Right atrium auricular region (tissue), 2 donors: ENCODE measurements around the gene MINDY3. TPM values are rescaled to one million over a fixed set of nuclear protein-coding genes. Genes with fewer than 3 reads are reported as not detected.

Source experiments
- DNase-seq: peaks from one replicate; pipeline ENCODE4 v3.0.0-alpha.2; 2019; ENCODE audit warnings: low spot score
- H3K27ac ChIP-seq, 2 donors: fragments of 200-600 bp; sonication (generic); 1 replicate in 1 of 2; 2 replicates in 1 of 2; pipeline ENCODE4 v1.5.1; 2016 to 2019
- H3K27me3 ChIP-seq, 2 donors: fragments of 200-600 bp; sonication (generic); one replicate each; pipeline versions ENCODE4 v1.5.1 to v1.6.0; 2017 to 2019
- H3K36me3 ChIP-seq: fragments of 200-600 bp; sonication (generic); one replicate; pipeline ENCODE4 v1.5.1; 2016
- H3K4me1 ChIP-seq, 2 donors: fragments of 200-600 bp; sonication (generic); one replicate each; pipeline versions ENCODE4 v1.5.1 to v1.6.0; 2017 to 2019
- H3K4me3 ChIP-seq, 2 donors: fragments of 200-600 bp; sonication (generic); 1 replicate in 1 of 2; 2 replicates in 1 of 2; pipeline ENCODE4 v1.5.1; 2017 to 2019; ENCODE audit warnings: mild to moderate bottlenecking in 1 of 2, moderate library complexity in 1 of 2
- H3K9me3 ChIP-seq, 2 donors: fragments of 200-600 bp; sonication (generic); one replicate each; pipeline ENCODE4 v1.5.1; 2019
- total RNA-seq, 2 donors: library from RNA; depleted of rRNA; stranded (reverse); fragments of >200 nt; gene quantifications; one replicate each; pipeline ENCODE4 v1.1.0, GENCODE V29; 2016
- TF ChIP-seq, protein P1 (sequence below), 2 donors: fragments of 200-600 bp; sonication (generic); IDR thresholded peaks; one replicate each; pipeline ENCODE4 v1.5.1; 2019; ENCODE audit warnings: antibody characterized with exemption in 2 of 2

MINDY3 gene
- total RNA-seq, 2 donors from 2014 or later, result 15.1 to 15.3 TPM

DNA sequence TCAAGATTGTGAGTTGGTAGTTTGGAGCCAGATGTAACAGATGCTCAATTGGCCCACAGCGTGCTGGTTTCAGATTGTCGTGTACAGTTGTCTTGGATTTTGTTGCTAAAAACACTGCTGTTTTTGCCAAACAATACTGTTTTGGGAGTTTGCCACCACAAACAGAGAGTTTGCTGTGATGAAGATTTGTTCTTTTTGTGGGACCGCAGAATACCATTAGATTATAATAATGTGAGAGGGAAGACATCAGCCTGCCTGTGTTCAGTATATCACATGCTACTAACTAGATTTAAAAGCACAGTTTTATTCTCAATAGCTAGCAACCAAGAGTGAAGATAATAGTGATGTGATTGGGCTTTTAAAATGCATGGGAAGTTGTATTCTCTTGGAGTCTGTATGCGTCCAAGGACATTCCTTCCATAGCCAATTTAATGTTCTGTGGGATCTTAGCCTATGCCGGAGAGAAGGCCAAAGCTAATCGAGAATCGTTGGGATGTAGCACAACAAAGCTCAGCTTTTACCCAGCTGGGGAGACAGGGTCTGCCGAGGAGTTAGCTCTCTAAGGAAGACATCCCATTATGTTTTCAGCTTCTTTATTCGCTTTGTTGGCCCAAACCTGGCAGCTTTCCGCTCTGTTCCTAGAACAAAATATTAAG, 121.9 kb downstream of the MINDY3 start:
- H3K9me3 ChIP-seq, result peaks cover 0 to 5% of the 10 kb centered on the region in 2 donors
- H3K4me3 ChIP-seq, result no peak overlapping the region
- no peak for DNase-seq
- H3K36me3 ChIP-seq, result no peaks in the 10 kb centered on the region
- H3K4me1 ChIP-seq, result no peaks in the 10 kb centered on the region
- no peaks in the 10 kb centered on the region for H3K27me3 ChIP-seq
- TF ChIP-seq, protein P1, sequence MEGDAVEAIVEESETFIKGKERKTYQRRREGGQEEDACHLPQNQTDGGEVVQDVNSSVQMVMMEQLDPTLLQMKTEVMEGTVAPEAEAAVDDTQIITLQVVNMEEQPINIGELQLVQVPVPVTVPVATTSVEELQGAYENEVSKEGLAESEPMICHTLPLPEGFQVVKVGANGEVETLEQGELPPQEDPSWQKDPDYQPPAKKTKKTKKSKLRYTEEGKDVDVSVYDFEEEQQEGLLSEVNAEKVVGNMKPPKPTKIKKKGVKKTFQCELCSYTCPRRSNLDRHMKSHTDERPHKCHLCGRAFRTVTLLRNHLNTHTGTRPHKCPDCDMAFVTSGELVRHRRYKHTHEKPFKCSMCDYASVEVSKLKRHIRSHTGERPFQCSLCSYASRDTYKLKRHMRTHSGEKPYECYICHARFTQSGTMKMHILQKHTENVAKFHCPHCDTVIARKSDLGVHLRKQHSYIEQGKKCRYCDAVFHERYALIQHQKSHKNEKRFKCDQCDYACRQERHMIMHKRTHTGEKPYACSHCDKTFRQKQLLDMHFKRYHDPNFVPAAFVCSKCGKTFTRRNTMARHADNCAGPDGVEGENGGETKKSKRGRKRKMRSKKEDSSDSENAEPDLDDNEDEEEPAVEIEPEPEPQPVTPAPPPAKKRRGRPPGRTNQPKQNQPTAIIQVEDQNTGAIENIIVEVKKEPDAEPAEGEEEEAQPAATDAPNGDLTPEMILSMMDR (IDR thresholded peaks at IDR 0.05), result no peak
- peak overlapping the region in 1 of 2 donors; percentile 54 for H3K27ac ChIP-seq

DNA sequence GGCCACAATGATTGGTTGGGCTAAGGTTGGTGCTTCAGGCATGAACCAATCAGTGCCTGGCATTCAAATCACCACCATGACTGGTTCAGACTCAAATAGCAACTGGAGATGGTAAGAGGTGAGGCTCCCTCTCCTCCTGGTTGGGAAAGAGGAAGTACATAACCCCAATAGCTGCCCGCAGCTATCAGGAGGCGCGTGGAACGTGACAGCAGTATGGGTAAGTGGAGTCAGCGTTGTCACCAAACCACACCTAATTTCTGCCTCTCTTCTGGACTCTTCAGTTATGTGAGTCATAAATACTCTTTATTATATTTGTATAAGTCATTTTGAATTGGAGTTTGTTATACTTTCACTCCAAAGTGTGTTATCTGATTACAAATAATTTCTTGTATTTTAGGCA, 122.7 kb downstream of the MINDY3 start:
- Histone ChIP-seq H3K27ac (no peak overlapping the region), H3K27me3 (no peaks in the 10 kb centered on the region), H3K9me3 (peaks cover 0 to 7% of the 10 kb centered on the region in 2 donors), H3K4me1 (no peaks in the 10 kb centered on the region), H3K4me3 (no peak overlapping the region), H3K36me3 (no peaks in the 10 kb centered on the region)
- DNase-seq, result no peak
- TF ChIP-seq, protein P1 (IDR thresholded peaks at IDR 0.05), result no peak

DNA sequence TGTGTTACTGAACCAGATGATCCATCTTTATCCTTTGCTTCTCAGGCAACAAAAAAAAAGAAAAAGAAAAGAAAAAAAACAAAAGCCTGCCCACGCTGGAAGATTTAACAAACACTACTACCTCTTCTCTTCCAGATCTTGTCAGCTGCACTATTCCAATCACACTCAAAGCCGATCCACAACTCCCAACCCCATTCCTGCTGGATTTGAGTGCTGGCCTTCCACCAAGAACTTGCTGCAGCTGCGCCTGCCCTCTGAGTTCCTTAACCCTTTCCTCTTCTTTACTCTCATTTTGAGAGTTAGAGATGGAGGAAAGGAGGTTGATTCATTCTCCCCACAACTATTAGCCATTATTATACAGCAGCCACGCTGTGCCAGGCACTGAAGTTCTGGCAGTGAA, 124.5 kb downstream of the MINDY3 start:
- no peak for DNase-seq
- no peaks in the 10 kb centered on the region for H3K4me1 ChIP-seq
- no peaks in the 10 kb centered on the region for H3K36me3 ChIP-seq
- H3K27me3 ChIP-seq, result no peaks in the 10 kb centered on the region
- H3K9me3 ChIP-seq, result peaks cover 0 to 7% of the 10 kb centered on the region in 2 donors
- TF ChIP-seq, protein P1 (IDR thresholded peaks at IDR 0.05), result no peak
- no peak overlapping the region for H3K27ac ChIP-seq
- no peak overlapping the region for H3K4me3 ChIP-seq

DNA sequence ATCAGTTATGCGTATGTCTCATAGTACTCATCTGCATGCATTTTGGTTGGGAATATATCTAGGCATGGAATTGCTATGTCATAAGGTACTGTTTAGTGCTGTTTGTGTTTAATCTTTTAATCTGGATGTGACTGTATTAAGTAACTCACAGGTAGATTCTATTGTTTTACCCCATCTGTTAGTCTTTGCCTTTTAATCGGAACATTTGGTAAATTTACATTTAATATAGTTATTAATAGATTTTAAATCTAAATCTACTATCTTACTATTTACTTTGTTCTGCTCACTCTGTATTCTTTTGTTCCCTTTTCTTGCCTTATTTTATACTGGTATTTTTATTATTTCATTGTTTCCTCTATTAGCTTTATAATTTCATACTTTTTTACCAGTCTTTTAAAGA, 130.0 kb downstream of the MINDY3 start:
- H3K4me3 ChIP-seq, result no peak overlapping the region
- H3K27ac ChIP-seq, result no peak overlapping the region
- no peaks in the 10 kb centered on the region for H3K36me3 ChIP-seq
- no peaks in the 10 kb centered on the region for H3K27me3 ChIP-seq
- peaks cover 0 to 11% of the 10 kb centered on the region in 2 donors for H3K9me3 ChIP-seq
- TF ChIP-seq, protein P1 (IDR thresholded peaks at IDR 0.05), result no peak
- DNase-seq, result no peak
- H3K4me1 ChIP-seq, result no peaks in the 10 kb centered on the region

DNA sequence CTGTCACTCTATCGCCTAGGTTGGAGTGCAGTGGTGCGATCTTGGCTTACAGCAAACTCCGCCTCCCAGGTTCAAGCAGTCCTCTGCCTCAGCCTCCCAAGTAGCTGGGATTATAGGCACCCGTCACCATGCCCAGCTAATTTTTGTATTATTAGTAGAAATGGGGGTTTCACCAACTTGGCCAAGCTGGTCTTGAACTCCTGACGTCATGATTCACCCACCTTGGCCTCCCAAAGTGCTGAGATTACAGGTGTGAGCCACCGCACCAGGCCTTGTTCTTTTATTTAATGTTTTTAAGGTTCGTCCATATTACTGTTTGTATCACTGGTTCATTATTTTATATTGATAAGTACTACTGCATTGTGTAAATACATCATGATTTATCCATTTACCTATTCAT, 130.4 kb downstream of the MINDY3 start:
- Histone ChIP-seq H3K4me1 (no peaks in the 10 kb centered on the region), H3K9me3 (peaks cover 0 to 11% of the 10 kb centered on the region in 2 donors), H3K4me3 (no peak overlapping the region), H3K36me3 (no peaks in the 10 kb centered on the region), H3K27me3 (no peaks in the 10 kb centered on the region), H3K27ac (no peak overlapping the region)
- DNase-seq, result no peak
- TF ChIP-seq, protein P1 (IDR thresholded peaks at IDR 0.05), result no peak

Other genes with a start within 250 kb of the MINDY3 start
- gene ITGA8, start 140.6 kb downstream of the MINDY3 start, total RNA-seq, result 1 to 10 TPM; 4.9 to 6.4 TPM